GM04504 (cell line): ENCODE results near the gene NEDD4.
"Not testable (repeated sequence)": the region's sequence is repeated elsewhere in the genome, so short reads cannot be mapped to it uniquely, and the experiment has no call there.

Source experiments
- DNase-seq: peaks from one replicate; pipeline ENCODE4 v3.0.0-alpha.2; 2012; ENCODE audit warnings: low read depth

The NEDD4 gene

DNA sequence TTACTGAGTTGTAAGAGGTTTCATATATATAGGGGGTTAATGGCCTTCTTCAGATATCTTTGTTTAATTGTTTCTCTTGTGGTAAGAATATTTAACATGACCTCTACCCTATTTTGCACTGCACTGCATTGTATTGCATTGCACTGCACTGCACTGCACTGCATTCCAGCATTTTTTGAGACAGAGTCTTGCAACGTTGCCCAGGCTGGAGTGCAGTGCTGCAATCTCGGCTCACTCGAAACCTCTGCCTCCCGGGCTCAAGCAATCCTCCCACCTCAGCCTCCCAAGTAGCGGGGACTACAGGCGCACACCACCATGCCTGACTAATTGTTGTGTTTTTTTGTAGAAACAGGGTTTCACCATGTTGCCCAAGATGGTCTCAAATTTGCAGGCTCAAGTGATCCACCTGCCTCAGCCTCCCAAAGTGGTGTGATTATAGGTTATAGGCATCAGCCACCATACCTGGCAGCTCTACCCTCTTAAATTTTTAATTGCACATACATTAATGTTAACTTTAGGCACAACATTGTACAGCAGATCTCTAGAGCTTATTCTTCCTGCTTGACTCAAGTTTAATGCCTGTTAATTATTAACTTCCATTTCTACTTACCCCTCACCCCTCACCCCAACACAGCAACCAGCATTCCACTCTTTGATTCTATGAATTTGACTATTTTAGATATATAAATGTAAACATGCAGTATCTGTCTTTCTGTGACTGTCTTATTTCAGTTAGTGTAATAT lies 38.4 kb downstream of the NEDD4 start:
- DNase-seq: no peak

DNA sequence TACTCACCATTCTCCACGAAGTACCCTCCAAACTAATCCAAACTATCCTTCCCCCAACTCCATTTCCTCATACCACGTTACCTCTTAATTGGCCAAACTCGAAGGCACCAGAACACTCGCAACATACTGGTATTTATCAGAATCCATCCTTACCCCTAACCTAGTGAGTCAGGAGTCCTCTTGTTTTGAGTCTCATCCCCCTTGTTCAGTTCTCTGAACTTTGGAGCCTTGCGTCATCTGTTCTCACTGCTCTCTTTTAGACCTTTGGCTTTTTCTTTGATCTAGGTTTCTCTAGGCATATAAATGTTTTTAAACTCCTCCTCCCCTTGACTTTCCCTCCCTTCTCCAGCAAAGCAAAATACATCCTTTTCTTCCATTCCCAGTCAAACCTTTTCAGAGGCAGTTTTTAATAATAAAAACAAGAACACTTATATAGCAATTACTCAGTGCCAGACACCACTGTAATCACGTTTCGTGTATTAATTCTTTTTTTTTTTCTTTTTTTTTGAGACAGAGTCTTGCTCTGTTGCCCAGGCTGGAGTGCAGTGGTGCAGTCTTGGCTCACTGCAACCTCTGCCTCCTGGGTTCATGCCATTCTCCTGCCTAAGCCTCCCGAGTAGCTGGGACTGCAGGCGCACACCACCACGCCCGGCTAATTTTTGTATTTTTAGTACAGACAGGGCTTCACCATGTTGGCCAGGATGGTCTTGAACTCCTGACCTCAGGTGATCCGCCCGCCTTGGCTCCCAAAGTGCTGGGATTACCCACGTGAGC lies 40.7 kb downstream of the NEDD4 start:
- DNase-seq: not testable (repeated sequence)

DNA sequence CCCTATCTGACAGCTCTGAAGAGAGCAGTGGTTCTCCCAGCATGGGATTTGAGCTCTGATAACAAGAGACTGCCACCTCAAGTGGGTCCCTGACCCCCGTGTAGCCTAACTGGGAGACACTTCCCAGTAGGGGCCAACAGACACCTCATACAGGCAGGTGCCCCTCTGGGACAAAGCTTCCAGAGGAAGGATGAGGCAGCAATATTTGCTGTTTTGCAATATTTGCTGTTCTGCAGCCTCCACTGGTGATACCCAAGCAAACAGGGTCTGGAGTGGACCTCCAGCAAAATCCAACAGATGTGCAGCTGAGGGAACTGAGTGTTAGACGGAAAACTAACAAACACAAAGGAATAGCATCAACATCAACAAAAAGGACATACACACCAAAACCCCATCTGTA lies 48.8 kb downstream of the NEDD4 start:
- DNase-seq: not testable (repeated sequence)

DNA sequence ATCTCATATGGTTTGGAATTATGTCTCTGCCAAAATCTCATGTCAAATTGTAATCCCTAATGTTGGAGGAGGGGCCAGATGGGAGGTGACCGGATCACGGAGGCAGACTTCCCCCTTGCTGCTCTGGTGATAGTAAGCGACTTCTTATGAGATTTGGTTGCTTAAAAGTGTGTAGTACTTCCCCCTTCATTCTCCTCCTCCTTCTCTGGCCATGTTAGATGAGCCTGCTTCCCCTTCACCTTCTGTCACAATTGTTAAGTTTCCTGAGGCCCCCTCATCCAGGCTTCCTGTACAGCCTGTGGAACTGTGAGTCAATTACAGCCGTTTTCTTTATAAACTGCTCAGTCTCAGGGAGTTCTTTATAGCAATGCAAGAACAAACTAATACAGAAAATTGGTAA lies 51.1 kb downstream of the NEDD4 start:
- no peak for DNase-seq

DNA sequence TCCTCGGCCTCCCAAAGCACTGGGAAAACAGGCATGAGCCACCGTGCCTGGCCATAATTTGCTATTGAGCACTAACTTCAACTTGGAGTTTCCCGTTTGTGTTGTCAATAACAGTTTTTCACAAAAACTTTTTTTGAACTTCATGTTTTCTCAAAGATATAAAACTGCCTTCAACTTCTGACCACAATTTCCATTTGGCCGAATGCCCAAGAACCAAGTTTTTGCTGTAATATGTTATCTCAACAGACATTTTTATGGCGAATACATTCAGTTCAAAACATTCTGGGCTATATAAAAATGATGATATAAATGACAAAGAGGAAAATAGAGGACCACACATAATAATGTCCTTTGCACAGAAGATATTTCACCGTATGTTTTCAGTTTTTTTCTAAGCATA lies 56.4 kb downstream of the NEDD4 start:
- peak; percentile 65 for DNase-seq

DNA sequence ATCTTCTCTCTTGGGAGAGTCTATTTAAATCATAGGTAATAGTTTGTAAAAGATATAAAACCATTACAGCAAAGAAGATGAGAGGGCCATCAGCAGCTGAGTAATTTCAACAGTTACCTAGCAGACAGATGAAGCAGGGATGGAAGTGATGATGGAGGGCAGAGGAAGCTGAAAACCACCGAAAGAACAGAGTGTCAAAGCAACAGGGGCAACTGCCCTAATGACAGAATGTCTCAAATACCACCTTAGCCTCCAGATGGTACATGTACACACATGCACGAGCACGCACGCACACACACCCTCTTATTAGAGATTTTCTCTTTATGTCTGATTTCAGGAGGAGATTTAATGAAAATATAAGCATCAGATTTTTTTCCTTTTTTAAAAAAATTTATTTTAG lies 64.5 kb downstream of the NEDD4 start:
- DNase-seq: no peak

DNA sequence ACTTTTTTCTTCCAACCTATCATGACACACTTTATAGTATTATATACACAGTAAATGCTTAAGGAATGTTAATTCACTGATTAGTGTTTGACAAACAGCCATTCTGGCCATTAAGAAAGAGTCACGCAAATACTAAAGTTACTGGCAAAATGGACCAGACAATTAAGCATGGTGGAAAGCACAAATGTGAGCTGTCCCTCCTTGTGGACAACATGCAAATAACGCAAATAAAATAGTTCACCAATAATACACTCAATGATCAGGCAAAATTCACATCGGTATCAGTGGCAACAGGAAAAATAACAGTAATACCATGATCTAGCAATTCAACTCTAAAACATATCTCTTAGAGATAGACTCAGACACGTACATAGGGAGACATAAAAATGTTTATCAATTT lies 71.7 kb downstream of the NEDD4 start:
- DNase-seq: no peak

DNA sequence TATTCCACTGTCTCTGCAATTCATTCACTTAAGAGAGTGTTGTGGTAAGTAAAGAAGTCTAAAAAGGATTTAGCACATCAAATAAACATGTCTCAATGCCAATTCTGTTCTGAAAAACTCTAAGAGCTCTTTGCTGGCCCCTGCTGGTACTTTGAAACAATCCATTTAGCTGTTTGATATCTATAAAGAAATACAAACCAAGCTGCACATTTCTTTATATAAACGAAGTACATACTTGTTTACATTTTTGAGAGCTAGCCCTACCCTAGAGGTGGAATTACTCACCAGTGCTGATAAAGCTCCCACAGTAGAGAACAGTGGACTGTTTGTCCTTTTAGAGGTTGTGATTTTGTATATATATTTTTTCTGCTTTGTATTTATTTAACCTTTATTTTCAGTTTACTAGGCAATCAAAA lies 75.5 kb downstream of the NEDD4 start:
- DNase-seq: peak; percentile 66

DNA sequence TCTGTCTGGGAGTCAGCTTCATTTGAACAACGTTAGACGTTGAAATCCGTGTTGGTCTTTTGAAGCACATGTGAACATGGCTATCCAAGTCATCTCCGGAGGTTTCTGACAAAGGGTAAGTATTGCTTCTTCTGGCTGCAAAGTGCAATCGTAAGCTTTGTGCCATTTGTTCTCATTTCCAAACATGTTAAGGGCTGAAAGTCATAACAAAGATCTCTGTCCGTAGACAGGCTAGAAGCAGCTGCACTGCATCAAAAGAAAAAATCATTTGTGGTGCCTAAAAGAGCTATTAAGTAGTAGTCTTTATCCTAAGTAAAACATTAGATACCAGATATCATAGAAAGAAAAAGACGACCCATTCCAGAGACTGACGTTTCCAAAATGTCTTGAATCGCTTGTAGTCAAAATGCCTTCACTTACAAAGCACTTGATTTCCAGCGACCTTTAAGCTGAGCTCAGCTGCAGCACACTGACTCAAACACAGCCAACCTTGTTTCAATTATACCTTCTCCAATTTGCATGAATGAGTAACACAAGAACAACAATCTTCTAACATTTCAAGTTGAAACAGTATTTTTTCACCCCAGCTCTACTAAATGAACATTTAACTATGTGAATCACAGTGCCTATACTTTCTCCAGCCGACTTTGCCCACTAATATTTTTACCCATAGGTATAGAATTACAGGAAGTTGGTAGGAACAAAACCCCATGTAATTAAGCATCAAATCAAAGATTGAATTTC lies 76.6 kb downstream of the NEDD4 start:
- peak; percentile 50 for DNase-seq

DNA sequence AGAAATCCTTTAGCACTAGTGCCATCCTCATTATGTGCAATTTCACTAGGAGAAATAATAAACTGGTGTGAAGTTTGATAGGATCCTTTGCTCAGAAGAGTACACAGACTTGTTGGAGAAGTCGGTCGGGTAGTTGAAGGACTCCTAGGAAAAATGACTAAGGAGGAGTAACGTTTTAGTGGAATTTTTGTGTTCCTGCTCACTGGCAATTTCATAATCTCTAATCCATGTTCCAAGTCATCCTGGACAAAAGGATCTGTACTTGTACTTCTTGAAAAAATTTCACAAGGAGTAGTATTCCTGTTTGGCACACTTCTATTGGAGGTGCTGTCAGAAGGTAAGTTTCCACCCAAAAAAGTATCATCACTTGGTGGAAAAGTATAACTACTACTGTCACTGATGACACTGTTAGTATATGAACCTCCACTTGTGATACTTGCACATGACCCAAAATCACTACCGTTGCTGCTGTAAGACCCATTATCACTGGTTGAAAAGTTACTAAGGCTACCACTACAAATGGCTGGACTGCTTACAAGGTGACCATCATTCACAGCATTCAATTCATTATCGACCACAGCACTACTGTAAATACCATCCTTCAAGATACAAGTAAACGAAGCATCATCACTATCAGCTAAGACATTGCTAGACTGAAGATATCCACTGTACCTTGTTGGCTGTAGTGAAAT lies 77.4 kb downstream of the NEDD4 start:
- DNase-seq: no peak

DNA sequence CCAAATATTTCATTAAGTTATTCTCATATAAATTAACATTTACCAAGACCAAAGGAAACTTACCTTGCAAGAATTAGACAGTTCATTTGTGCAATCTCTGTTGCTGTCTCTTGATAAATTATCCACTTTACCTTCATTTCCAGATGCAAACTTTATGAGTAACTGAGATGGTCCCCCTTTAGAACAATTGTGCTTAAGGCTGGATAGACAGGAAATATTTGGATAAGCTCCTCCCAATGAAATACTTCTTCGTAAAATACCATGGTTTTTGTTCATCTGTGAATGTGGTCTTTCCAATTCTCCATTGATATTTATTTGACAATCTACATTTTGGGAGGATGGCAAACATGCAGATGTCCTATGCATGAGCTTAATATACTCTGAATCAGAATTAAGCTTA lies 78.2 kb downstream of the NEDD4 start:
- no peak for DNase-seq

DNA sequence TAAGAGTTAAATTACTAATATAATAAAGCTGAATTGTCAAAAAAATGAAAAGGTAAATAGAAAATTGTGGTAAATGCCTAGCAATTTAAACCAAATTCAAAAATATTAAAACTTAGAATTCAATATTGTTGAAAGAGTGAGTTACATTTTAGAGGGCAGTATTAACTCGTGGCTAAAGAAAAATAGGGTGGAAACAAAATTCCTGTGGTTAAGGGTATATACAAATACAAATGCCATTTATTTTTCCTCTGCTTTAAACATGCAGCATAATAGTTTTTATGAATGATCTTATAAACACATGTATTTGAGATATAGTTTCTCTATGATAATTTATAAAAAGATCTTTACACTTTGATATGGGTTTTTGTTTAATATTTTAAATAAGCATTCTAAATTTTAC lies 79.0 kb downstream of the NEDD4 start:
- DNase-seq: no peak

DNA sequence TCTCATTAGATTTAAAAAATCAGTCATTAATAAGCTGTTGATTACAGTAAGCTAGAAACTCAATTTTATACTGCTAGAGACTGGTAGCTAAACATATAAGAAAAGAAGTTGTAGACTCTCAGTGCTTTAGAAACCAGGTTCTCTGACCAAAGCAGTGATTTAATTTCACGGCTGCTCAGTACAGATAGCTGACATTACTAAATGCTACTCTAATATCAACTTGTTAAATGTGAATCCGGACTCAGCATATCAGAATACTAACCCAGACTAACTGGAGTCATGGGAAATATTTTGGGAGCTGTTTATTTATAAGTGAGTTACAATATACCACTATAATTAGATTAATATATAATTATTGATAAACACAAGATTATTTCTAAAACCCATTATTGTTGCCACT lies 80.4 kb downstream of the NEDD4 start:
- no peak for DNase-seq

DNA sequence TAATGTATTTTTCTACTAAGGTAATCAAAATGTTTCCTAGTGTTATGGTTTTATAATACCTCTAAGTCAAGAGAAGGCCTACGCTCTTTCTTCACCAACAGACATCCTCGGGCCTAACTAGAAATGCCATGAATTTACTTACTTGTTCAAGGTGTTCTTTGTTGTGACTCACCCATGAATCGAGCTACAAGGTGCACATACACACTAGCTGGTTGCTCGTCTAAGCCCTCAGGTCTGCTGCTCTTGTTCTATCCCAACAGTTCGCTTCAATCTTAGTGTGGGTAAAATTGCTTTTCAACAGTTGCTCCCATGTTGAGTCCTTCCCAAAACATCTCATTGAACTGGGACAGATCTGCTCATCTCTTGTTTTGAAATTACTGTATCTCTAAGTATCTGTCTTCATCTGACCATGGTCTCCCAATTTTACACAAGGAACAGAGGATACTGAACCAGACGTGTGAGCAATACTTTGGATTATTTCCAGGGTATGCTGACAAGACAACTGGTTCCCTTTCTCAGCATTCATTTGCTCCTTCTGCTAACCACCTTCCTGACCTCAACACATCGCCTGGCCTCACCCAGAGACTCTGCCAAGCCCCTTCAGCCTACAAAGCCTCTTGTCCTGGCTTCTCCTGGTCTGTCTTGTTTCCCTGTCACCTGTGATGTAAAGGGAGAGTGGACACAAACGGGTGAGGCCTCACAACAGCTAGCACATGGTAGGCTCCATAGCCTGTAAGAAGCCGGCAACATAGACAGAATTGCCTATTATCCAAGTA lies 84.2 kb downstream of the NEDD4 start:
- DNase-seq: peak; percentile 51

DNA sequence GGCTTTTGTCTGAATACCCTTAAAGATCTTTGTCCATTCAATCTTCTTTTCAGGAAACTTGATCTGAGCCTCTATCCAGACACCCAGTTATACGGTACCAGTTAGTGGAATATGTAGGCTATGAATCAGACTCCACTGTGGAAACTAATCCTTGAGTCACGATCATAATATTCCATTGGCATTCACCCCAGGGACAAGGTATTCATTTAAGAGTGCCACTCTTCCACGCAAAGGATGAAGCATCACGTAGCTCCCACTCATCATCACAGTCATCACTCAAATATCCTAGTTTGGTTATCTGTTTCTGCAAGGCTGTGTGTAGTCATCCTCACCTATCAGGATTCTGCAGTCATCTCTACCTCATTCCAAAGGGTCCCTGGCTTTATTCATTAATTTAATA lies 85.6 kb downstream of the NEDD4 start:
- DNase-seq: peak; percentile 95

DNA sequence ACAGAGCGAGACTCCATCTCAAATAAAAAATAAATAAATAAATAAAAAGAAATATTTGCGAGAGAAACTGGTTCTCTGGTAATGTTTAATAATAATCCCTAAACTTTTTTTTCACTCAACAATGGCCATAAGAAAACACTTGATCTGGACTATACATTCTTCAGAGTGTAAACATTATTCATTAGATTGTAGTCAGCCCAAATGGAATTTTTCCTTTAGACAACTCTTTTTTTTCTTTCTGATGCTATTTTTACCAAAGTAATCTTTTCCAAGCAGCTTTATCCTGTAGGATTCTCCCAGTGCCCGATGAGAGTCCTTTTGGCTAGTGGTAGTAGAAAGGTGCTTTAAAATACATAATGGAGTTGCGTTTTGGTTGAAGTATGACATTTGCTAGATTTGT lies 90.4 kb downstream of the NEDD4 start:
- DNase-seq: no peak

DNA sequence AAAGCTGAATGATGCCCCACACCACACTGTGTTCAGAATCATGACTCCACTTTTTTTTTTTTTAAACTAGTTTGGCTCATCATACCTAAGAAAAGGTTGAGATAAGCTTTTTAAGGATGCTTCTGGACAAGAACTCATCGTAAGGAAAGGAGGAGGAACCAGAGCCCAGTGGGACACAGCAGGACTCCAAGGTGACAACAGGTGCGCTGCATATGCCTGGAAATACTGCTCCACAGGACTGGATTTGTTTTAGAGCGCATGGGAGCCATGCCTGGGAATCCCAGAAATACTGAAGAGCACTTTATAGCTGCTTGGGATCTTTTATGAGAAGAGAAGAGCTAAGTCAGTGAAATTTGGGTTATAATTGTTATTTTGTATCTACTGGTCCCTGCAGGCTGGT lies 93.4 kb downstream of the NEDD4 start:
- no peak for DNase-seq

DNA sequence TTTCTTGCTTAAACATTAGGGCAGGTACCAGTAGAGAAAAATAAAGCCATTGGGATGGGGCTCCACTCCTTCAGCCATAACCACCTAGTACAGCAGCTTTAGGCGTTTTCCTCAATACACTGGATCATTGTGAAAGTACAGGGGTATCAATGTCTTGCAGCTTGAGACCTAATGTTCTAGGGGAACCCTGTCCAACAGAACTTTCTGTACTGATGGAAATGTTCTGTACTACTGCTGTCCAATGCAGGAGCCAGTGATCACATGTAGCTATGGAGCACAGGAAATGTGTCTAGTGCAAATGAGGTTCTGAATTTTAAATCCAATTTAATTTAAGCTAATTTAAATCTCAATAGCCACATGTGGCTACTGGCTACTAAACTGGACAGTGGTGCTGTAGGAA lies 93.9 kb downstream of the NEDD4 start:
- no peak for DNase-seq

DNA sequence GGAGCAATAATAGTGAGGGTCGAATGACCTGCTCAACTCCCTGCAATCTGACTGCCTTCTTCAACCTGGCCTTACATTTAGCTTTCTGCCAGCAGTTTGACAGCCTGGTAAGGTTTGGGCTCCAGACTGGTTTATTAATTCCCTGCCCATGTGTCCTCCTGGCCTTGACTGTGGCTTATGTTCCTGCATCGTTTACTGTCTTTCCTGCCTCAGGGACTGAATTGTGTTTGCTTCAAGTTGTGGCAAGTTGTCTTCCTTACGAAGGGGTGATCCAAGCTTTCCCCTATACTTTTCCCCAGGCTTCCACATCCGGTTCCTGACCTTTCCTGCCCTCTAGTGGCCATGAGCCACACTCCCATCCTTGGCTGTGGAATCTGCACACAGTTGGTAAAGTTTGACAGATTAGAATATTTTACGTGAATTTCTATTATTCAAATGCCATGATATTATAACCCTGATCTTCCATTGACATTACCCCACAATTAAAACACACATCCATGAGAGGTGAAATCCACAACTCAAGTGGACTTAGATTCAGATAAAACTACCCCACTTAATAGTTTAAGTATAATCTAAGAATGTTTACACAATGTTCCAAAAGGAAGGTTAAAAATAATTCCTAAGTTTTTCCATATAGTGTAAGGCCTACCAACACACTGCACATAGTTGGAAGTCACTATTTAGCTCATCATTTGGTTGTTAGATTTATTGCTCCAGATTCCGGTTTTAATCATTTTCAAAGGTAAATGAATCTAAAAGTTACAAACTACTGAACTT lies 95.7 kb downstream of the NEDD4 start:
- DNase-seq: no peak

DNA sequence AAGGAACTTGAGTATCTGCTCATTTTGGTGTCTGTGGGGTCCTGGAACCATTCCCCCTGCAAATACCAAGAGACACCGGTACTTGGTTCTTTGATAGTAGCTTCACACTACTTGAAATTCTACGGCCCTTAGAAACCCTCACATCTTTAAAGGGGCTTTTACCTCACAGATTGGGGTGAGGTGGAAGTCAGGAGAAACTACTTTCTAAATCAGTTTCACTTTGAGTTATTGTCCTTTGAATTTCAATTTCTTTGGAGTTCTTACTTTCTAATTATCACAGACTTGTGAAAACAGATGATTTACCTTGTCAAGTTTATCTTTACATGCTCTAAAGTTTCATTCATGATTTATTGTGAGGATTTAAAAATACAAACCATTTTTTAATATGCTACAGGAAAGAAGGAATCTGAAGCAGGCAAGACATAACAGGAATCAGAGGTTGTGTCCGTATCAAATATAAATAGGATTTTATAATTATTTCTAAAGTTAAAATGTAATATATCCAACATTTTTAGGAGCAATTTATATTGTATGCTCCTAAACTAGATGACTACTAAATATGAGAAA lies 98.9 kb downstream of the NEDD4 start:
- no peak for DNase-seq
